ENCODE results near the gene PAPSS2.

- no peak for TF ChIP-seq EZH2 (IDR thresholded peaks at IDR 0.05; ENCODE audit: insufficient read depth, poor library complexity, severe bottlenecking)
- TF ChIP-seq EZH2phosphoT487 (IDR thresholded peaks at IDR 0.05; ENCODE audit: insufficient read depth, low read depth): no peak
These were observed 56.1 kb downstream of the PAPSS2 start for GRCh38 chr10:87715552-87716347.

All from GM23248 (cell line).